HepG2 (cell line): ENCODE results near the gene TBX21. TPM values are rescaled to one million over a fixed set of nuclear protein-coding genes. Genes with fewer than 3 reads are reported as not detected.

Source experiments
- ADNP ChIP-seq: sonication (generic); formaldehyde crosslinking; IDR thresholded peaks from 2 replicates; pipeline ENCODE4 v1.4.0; 2020; ENCODE audit warnings: missing genetic modification reagents
- ATRX ChIP-seq: sonication (generic); formaldehyde crosslinking; IDR thresholded peaks from 2 replicates; pipeline ENCODE4 v1.4.0; 2020; ENCODE audit warnings: missing genetic modification reagents, borderline replicate concordance
- CBX2 ChIP-seq, 2 experiments: fragments of 200-600 bp in 1 of 2; sonication (generic); formaldehyde crosslinking in 1 of 2; IDR thresholded peaks; 2 replicates each; pipeline versions ENCODE4 v1.7.0 to v1.8.1; 2018 to 2022; ENCODE audit warnings: low read depth in 2 of 2, low read length in 1 of 2, mild to moderate bottlenecking in 1 of 2, missing genetic modification reagents in 1 of 2
- GTF3A ChIP-seq: sonication (generic); formaldehyde crosslinking; conservative IDR thresholded peaks from 2 replicates; pipeline ENCODE4 v1.4.0; 2020; ENCODE audit warnings: mild to moderate bottlenecking, missing genetic modification reagents
- MTF2 ChIP-seq: sonication (generic); formaldehyde crosslinking; IDR thresholded peaks from 2 replicates; pipeline ENCODE4 v1.5.0; 2020; ENCODE audit warnings: missing genetic modification reagents, borderline replicate concordance
- SOX5 ChIP-seq: IDR thresholded peaks from 2 replicates; pipeline ENCODE4 v1.6.1; 2016; ENCODE audit warnings: borderline replicate concordance
- ZBTB7A ChIP-seq: sonication (generic); formaldehyde crosslinking; IDR thresholded peaks from 2 replicates; pipeline ENCODE4 v1.8.0; 2022; ENCODE audit warnings: mild to moderate bottlenecking, missing genetic modification reagents
- ZFP62 ChIP-seq: sonication (generic); formaldehyde crosslinking; IDR thresholded peaks from 2 replicates; pipeline ENCODE4 v1.4.0; 2020; ENCODE audit warnings: missing genetic modification reagents
- ZNF225 ChIP-seq: sonication (generic); formaldehyde crosslinking; IDR thresholded peaks from 2 replicates; pipeline ENCODE4 v1.4.0; 2020; ENCODE audit warnings: mild to moderate bottlenecking, missing genetic modification reagents
- ZNF251 ChIP-seq: sonication (generic); formaldehyde crosslinking; IDR thresholded peaks from 2 replicates; pipeline ENCODE4 v1.9.0; 2021; ENCODE audit warnings: mild to moderate bottlenecking, missing genetic modification reagents
- ZNF33B ChIP-seq: sonication (generic); formaldehyde crosslinking; IDR thresholded peaks from 2 replicates; pipeline ENCODE4 v1.5.1; 2020; ENCODE audit warnings: mild to moderate bottlenecking, missing genetic modification reagents
- ZNF343 ChIP-seq: sonication (generic); formaldehyde crosslinking; IDR thresholded peaks from 2 replicates; pipeline ENCODE4 v1.4.0; 2020; ENCODE audit warnings: mild to moderate bottlenecking, missing genetic modification reagents
- ZNF619 ChIP-seq: sonication (generic); formaldehyde crosslinking; IDR thresholded peaks from 2 replicates; pipeline ENCODE4 v1.4.0; 2020; ENCODE audit warnings: mild to moderate bottlenecking, missing genetic modification reagents
- polyA plus RNA-seq, 8 experiments: library from polyadenylated mRNA; depleted of rRNA in 3 of 8; stranded (reverse) in 7 of 8; unstranded in 1 of 8; fragments of >200 nt; fragmentation: Illumina TruSeq in 4 of 8; extraction: Trizol in 4 of 8; gene quantifications; 2 replicates each; pipeline versions ENCODE4 v1.2.1 to v1.2.3, GENCODE V29; 2011 to 2016; ENCODE audit warnings: low read depth in 4 of 8, missing spikeins in 1 of 8, mixed read lengths in 1 of 8; ENCODE audit not compliant: insufficient read depth in 1 of 8
- total RNA-seq, 5 experiments: library from RNA; depleted of rRNA; stranded (reverse); fragments of >200 nt; fragmentation: Illumina TruSeq; extraction: Trizol; gene quantifications; 2 replicates each; pipeline ENCODE4 v1.2.3, GENCODE V29; 2016; ENCODE audit warnings: low read depth in 1 of 5
- TF ChIP-seq, protein P1 (sequence below): sonication (generic); formaldehyde crosslinking; IDR thresholded peaks from 2 replicates; pipeline ENCODE4 v1.5.1; 2020; ENCODE audit warnings: missing genetic modification reagents, mild to moderate bottlenecking, borderline replicate concordance
- TF ChIP-seq, protein P2 (sequence below): sonication (generic); formaldehyde crosslinking; IDR thresholded peaks from 2 replicates; pipeline ENCODE4 v1.4.0; 2020; ENCODE audit warnings: missing genetic modification reagents
- TF ChIP-seq, protein P3 (sequence below): sonication (generic); formaldehyde crosslinking; IDR thresholded peaks from 2 replicates; pipeline ENCODE4 v1.4.0; 2020; ENCODE audit warnings: mild to moderate bottlenecking, missing genetic modification reagents

Gene TBX21
- total and polyA plus RNA-seq, 2 of the 13 experiments (the other 11 are each of a cell fraction or from before 2014, with no cell fraction given) = not detected

DNA sequence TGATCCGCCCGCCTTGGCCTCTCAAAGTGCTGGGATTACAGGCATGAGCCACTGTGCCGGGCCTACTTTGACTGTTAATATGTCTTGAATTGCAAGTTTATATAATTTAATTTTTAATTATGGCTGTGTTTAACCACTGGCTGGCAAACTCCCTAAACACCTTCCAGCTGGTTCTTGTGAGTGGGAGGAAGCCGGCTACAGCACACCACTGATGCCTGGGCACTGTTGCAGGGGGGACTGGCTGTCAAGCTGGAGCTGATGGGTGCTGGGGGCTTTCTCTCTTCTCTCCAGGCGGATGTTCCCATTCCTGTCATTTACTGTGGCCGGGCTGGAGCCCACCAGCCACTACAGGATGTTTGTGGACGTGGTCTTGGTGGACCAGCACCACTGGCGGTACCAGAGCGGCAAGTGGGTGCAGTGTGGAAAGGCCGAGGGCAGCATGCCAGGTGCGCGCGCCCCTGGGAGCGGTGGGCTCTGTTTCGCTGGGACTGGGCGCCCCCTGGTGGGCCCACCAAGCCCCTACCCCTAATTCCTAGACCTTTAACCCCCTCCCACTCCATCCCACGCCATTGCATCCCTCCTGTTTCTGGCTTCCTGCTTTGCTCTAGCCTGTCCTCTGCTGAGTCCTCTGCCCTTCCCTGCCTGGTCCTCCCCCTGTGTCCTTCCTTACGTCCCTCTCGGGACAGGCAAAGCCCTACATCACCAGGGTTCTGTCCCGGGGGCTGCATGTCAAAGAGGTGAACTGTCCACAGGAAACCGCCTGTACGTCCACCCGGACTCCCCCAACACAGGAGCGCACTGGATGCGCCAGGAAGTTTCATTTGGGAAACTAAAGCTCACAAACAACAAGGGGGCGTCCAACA is 9.5 kb downstream of the TBX21 start (continued):
- TF ChIP-seq ZNF251 (CRISPR knock-in tag) (no peak), ATRX (CRISPR knock-in tag) (no peak), ZNF33B (CRISPR knock-in tag) (no peak), MTF2 (peak; percentile 56; the same call in 1 of the 2 replicates), ZNF225 (CRISPR knock-in tag) (no peak), CBX2 (IDR thresholded peaks at IDR 0.05; ENCODE audit: low read depth, low read length) (no peak), CBX2 (CRISPR knock-in tag; IDR thresholded peaks at IDR 0.05; ENCODE audit: low read depth) (0 out of 2 replicates have a peak, but pooled peaks have one; percentile 81), SOX5 (CRISPR knock-in tag) (no peak), ZNF619 (CRISPR knock-in tag) (0 out of 2 replicates have a peak, but pooled peaks have one; percentile 38), ADNP (CRISPR knock-in tag) (no peak), ZFP62 (CRISPR knock-in tag) (no peak), ZNF343 (CRISPR knock-in tag) (no peak), ZBTB7A (CRISPR knock-in tag) (no peak), GTF3A (CRISPR knock-in tag) (no peak)
- TF ChIP-seq, protein P1, sequence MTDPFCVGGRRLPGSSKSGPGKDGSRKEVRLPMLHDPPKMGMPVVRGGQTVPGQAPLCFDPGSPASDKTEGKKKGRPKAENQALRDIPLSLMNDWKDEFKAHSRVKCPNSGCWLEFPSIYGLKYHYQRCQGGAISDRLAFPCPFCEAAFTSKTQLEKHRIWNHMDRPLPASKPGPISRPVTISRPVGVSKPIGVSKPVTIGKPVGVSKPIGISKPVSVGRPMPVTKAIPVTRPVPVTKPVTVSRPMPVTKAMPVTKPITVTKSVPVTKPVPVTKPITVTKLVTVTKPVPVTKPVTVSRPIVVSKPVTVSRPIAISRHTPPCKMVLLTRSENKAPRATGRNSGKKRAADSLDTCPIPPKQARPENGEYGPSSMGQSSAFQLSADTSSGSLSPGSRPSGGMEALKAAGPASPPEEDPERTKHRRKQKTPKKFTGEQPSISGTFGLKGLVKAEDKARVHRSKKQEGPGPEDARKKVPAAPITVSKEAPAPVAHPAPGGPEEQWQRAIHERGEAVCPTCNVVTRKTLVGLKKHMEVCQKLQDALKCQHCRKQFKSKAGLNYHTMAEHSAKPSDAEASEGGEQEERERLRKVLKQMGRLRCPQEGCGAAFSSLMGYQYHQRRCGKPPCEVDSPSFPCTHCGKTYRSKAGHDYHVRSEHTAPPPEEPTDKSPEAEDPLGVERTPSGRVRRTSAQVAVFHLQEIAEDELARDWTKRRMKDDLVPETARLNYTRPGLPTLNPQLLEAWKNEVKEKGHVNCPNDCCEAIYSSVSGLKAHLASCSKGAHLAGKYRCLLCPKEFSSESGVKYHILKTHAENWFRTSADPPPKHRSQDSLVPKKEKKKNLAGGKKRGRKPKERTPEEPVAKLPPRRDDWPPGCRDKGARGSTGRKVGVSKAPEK (CRISPR knock-in tag) = no peak
- TF ChIP-seq, protein P2, sequence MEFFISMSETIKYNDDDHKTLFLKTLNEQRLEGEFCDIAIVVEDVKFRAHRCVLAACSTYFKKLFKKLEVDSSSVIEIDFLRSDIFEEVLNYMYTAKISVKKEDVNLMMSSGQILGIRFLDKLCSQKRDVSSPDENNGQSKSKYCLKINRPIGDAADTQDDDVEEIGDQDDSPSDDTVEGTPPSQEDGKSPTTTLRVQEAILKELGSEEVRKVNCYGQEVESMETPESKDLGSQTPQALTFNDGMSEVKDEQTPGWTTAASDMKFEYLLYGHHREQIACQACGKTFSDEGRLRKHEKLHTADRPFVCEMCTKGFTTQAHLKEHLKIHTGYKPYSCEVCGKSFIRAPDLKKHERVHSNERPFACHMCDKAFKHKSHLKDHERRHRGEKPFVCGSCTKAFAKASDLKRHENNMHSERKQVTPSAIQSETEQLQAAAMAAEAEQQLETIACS (CRISPR knock-in tag) = peak; percentile 73
- TF ChIP-seq, protein P3, sequence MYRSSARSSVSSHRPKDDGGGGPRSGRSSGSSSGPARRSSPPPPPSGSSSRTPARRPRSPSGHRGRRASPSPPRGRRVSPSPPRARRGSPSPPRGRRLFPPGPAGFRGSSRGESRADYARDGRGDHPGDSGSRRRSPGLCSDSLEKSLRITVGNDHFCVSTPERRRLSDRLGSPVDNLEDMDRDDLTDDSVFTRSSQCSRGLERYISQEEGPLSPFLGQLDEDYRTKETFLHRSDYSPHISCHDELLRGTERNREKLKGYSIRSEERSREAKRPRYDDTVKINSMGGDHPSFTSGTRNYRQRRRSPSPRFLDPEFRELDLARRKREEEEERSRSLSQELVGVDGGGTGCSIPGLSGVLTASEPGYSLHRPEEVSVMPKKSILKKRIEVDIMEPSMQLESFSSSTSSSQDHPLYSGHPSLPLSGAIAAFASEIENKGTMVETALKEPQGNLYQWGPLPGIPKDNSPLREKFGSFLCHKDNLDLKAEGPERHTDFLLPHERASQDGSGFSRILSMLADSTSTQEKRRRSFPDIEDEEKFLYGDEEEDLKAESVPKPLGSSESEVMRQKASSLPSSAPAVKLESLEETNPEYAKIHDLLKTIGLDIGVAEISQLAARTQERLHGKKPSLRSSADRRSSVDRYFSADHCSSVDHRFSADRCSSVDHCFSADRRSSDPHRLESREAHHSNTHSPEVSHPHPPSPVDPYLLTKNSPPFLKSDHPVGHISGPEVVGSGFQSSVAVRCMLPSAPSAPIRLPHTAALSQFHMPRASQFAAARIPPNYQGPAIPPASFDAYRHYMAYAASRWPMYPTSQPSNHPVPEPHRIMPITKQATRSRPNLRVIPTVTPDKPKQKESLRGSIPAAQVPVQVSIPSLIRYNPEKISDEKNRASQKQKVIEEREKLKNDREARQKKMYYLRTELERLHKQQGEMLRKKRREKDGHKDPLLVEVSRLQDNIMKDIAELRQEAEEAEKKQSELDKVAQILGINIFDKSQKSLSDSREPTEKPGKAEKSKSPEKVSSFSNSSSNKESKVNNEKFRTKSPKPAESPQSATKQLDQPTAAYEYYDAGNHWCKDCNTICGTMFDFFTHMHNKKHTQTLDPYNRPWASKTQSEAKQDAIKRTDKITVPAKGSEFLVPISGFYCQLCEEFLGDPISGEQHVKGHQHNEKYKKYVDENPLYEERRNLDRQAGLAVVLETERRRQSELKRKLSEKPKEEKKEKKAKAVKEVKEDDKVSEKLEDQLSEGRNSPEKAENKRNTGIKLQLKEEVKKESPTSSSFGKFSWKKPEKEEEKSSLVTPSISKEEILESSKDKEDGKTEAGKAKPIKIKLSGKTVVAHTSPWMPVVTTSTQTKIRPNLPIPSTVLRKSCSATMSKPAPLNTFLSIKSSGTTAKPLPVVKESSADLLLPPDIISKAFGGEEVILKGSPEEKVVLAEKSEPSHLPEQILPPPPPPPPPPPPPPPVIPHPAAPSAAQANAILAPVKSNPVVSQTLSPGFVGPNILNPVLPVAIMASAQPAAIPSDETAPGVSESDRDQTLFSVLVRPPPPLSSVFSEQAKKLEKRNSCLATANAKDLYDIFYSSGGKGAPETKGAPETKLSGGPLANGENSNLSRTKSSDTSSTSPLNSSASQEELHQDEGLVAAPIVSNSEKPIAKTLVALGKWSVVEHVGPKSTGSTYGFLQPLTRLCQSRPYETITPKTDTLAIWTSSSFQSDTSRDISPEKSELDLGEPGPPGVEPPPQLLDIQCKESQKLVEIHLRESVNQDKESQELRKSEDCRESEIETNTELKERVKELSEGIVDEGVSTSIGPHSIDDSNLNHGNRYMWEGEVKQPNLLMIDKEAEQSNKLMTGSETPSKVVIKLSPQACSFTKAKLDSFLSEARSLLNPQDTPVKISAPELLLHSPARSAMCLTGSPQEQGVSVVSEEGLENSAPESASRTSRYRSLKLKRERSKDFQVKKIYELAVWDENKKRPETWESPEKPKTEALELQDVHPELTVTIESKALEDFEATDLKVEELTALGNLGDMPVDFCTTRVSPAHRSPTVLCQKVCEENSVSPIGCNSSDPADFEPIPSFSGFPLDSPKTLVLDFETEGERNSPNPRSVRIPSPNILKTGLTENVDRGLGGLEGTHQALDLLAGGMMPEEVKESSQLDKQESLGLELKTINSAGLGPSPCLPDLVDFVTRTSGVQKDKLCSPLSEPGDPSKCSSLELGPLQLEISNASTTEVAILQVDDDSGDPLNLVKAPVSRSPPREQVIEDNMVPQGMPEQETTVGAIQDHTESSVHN (CRISPR knock-in tag) = no peak
